HG03521 (cell line): Measurements from ENCODE around the gene LZTS3.
A peak's percentile ranks its signal among the peaks of the same experiment; 100 is the strongest.
"Not testable (repeated sequence)": the region's sequence is repeated elsewhere in the genome, so short reads cannot be mapped to it uniquely, and the experiment has no call there.

Experiments
- ATAC-seq: cut with Tn5 transposase; IDR thresholded peaks from one replicate; pipeline ENCODE4 v1.9.1; 2021; ENCODE audit warnings: mild to moderate bottlenecking, moderate library complexity; ENCODE audit not compliant: unreplicated experiment

The LZTS3 gene

DNA sequence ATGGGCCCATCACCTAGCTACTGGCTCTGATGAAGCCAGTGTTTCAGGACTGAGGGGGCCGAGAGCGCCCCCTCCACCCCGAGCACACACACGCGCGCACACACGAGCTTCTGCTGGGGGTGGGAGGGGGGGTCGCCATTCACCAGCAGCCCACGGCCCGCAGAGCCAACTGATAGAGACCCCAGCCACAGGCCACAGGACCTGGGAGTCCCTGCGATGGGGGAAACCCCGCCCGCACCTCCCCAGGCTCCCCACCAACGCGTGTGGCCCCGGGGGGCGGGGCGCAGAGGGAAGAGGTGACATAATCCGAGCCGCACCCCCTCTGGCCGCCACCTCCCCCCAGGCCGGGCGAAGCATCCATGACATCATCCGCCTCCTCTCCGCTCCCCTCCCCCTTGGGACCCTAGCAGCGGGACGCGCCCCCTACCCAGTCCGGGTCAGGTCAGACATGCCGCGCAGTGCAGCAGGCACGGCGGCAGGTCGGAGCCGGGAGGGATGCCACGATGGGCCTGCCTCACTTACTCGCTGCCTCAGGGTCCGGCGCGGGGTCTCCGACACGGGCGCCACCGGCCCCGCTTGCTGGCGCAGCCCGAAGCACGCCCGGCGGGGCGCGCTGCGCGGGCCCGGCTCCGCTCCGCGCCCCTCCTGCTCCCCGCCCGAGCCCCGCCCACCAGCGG lies at the start of gene LZTS3:
Gene LZTS3 (minus strand): TSS at position 617 of the 677 bp plus-strand sequence. CDS start 6,386 bp downstream, outside the sequence.
- peak; percentile 39 for ATAC-seq

DNA sequence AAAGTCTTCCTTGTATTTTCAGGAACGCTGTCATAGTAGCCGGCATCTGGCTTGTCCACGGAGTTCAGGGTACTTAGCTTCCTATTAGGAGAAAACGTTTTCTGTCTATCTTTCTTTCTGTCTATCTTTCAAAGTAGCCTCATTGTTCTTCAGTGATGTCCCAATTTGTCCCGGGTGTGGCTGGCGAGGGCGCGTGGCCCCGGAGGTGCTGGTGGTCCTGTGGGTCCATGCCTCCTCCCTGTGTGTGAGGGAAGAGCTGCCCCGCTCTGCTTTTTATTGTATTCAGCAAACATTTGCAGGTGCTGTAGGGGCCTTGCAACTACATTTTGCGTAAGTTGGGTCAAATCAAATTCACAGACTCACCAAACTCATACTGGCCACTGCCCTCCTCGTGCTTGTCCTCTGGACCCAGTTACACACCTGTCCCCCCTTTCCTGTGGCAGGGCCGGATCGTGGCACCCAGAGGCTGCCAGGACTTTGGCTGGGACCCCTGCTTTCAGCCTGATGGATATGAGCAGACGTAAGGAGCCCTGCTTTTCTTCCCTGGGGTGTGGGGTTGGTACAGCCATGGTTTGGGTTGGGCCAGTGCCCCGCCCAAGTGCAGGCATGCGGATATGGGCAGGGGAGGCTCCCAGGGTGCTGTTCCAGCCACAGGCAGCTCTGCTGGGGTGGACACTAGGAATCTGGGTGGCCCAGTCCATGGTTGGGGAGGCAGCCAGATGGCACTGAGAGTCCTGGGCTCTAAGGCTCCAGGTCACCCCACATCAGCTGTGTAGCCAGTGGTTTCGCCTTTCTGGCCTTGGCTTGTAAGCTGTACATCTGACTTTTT lies 48.3 kb upstream of the LZTS3 start:
- no peak for ATAC-seq

DNA sequence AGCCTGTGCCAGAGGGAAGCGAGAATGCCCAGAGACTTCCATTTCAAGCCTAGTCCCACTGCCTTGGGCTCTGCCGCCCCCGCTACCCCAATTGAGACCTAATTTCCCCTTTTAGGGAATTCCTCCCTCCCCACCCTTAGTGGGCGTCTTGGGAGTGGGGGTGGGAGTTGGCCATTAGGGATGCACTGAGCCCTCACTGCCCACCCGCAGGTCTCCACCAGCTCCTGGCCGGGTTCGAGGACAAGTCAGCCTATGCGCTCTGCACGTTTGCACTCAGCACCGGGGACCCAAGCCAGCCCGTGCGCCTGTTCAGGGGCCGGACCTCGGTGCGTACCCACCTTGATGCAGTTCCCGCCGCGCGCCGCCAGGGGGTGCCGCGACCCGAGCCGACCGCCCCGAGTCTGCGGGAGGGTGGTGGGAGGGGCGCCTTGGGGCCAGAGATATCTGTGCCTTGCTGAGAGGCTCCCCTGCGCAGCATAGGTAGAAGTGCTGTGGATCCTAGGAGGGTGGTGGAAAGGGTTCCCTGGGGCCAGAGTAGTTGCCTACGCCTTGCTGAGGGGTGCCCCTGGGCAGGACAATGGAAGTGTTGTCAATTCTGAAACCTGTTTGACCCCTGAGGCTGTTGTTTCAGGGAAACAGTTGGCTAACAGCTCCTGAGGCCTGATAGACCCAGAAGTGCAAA lies 45.1 kb upstream of the LZTS3 start:
- peak; percentile 65 for ATAC-seq

DNA sequence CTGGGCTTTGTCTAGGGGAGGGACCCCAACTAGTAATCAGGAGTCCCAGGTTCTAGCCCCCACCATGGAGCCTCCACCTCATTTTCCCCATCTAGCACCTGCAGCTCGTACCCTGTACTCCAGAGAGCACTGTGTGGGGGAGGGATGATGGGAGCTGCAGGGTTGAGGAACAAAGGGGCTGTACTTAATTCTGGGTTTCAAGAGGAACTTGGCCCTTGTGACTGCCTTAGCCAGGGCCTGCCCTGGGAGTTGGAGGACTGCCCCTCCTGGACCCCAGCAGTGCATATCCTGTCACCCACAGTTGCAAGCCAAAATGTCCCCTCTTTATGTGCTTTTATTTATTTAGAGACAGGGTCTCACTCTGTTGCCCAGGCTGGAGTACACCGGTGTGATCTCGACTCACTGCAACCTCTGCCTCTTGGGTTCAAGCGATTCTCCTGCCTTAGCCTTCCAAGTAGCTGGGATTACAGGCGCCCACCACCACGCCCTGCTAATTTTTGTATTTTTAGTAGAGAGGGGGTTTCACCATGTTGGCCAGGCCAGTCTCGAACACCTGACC lies 42.1 kb upstream of the LZTS3 start:
- ATAC-seq: not testable (repeated sequence)

DNA sequence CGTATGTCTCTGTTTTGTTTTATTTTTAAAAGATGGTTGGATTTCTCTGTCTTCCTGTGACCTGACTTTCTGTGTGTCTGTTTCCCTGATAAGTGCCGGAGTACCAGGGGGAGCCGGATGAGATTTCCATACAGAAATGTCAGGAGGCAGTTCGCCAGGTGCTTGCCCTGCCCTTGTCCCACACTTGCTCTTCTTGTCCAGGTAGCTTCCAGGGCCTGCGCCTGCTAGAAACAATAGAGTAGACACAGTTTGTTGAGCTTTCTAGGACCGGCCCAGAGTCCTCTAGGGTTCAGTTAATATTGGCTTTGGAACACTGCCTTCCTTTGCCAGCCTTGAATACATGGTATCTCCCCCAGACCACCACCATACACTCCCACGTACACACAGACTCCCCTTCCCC lies 39.9 kb upstream of the LZTS3 start:
- no peak for ATAC-seq

DNA sequence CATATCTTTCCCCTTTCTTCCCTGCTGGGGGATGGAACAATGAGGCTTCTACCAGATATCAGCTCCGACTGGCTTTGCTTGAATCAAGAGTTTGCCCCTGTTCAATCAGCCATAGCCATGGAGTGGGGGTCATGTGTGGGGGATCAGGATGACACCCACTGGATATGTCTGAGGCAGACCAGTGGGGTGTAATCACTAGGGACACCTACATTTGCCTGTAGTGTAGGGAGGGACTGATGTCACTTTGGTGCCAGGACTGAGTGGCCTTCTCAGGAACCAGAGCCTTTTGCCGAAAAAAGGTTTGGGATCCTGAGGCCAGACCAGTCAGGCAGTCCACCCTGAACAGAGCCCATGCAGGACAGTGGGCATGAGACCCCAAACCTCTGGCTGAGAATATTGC lies 37.0 kb upstream of the LZTS3 start:
- ATAC-seq: no peak

DNA sequence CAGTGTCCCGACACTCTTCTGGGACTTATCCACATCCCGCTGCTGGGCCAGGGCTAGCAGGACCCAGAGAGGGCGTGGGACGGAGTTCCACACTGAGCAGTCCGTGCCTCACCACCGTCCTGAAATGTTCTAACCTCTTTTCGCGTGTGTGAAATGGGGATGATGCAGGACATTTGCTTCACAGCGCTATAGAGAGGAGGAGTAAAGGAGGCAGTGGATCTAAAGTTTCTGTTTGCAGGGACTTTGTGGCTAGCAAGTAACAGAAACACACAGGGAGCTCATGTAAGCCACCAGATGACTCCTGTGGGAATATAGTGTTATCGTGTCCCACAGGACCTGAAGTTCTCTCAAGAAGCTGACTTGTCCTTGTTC lies 36.6 kb upstream of the LZTS3 start:
- ATAC-seq: peak; percentile 17

DNA sequence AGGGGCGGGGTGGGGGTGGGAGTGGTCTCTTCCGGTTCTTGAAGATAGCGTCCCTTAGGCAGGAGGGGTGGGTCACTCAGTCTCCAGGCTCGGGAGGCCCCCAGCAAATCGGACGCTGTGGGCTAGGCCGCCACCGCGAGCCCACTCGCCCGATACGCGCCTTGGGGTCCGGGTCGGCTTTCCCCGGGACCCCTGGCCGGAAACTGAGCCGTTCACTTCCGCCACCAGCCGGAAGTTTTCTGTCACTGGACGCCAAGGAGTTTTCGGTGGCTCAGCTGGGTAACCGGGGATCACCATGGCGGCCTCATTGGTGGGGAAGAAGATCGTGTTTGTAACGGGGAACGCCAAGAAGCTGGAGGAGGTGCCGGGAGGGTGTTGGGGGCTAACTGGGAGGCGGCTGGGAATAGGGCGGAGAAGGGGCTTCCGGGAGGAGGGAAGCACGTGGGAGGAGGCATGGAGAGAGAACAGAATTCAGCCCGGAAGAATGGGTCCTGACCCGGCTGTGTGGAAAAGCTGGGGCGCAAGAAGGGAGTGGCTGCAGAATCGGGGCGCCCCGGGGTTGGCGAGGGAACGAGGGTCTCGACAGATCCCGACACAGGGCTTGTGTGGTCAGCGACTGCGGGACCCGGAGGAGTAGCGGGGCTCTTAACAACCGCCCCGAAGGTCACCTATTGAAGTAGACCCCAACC lies 36.1 kb upstream of the LZTS3 start, which contains the start of gene ITPA:
Gene ITPA (plus strand): TSS at position 242 of the 689 bp plus-strand sequence. CDS start 54 bp downstream, at position 296.
- peak; percentile 39 for ATAC-seq

DNA sequence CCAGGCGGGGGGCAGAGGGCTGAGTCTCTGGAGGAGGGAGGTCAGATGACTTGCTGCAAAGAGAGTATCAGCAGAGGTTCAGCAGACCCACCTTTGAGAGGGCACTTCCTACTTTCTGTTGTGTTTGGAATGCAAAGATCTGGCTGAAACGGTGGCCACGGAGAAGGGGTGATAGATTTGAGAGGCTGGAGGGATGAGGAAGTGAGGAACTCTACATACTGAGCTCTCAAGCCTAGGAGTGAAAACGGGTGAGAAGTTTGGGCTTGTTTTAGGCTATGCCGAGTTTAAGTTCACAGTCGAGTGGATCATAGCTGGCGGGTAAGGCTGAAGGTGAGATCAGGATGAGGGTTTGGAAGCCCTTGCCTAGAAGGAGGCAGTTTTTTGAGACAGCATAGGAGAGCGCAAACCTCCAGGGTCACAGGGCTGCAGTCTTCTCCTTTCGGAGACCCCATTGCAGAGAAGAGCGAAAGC lies 35.5 kb upstream of the LZTS3 start:
- ATAC-seq: peak; percentile 1

DNA sequence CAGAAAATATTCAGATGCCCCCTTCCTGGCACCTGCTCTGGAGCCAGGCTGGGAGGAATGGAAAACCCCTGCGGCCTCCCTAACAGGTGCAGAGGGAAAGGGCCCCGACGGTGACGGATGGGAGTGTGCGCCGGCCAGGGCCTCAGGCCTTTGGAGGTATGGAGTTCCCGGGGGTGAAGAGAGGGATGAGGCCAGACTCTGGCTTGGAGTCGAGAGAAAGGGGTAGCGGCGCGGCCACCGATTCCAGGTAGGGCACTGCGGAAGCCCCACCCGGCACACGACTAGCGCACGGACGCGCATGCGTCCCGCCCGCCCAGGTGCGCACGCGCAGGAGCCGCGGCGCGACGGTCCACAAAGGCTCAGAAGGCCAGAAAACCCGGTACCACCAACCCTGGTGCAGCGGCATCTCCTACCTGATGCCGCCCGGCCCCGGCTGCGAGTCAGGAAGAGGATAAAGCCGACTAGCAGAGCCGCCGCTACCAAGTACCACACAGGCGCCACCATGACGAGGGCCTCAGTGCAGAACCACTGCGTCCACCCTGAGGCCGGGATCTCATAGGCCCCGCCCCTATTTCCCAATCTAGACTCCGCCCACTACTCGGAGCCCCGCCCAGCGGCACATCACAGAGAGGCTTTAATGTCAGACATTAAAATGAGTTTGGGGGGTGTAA lies 30.9 kb upstream of the LZTS3 start, which contains the start of gene DDRGK1:
Gene DDRGK1 (minus strand): TSS at position 559 of the 671 bp plus-strand sequence. CDS start 55 bp downstream, at position 504.
- ATAC-seq: peak; percentile 72

DNA sequence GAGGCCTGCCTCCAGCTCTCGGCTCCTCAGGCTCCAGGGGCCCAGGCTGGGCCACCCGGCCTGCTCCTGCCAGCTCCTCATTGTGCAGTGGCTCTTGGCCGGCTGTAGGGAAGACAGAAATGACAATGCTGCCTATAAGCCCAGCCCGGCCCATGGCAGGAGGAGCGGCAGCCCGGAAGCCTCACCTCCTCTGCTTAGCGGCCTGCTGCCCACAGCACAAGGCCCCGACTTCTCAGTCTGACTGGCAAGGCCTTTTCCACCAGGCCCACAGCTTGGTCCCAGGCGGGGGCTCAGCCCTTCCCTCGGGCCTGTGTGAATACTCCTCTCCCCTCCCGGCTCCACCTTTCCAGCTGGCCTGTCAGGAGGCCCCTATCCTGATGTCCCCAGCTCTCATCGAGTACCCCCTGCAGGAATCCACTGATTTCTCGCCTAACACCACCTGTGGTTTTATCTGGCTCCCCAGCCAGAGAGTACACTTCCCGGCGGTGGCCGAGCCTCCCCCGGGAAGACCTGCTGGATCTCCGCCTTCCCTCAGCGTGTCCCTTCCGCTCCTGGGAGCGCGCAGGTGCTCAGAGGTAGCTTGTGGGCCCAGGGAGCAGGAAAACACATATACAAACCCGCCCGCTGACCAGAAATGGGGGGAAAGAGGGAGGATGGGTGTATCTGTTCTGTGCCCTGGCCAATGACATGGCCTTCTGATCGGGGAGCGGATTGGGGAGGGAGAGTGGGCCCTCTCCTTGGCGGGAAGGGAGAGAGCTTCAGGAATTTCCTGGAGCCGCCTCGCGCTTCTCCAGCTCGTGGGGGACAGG lies 30.2 kb upstream of the LZTS3 start:
- ATAC-seq: peak; percentile 5

DNA sequence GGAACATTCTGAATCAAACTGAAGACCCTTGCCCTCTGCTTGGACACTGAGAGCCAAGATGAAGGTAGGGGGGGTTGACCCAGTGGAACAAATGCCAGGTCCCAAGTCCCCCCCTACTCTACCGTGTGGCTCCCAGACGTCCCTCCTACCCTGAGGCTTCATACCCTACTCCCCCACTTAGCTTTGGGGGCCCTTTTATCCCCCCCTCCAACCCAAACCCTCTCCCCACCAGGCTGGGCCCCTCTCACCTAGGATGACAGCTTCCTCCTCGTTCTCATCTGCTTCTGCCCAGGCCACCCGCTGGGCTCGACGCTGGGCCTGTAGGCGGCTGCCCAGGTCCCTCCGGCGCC lies 29.6 kb upstream of the LZTS3 start:
- no peak for ATAC-seq

DNA sequence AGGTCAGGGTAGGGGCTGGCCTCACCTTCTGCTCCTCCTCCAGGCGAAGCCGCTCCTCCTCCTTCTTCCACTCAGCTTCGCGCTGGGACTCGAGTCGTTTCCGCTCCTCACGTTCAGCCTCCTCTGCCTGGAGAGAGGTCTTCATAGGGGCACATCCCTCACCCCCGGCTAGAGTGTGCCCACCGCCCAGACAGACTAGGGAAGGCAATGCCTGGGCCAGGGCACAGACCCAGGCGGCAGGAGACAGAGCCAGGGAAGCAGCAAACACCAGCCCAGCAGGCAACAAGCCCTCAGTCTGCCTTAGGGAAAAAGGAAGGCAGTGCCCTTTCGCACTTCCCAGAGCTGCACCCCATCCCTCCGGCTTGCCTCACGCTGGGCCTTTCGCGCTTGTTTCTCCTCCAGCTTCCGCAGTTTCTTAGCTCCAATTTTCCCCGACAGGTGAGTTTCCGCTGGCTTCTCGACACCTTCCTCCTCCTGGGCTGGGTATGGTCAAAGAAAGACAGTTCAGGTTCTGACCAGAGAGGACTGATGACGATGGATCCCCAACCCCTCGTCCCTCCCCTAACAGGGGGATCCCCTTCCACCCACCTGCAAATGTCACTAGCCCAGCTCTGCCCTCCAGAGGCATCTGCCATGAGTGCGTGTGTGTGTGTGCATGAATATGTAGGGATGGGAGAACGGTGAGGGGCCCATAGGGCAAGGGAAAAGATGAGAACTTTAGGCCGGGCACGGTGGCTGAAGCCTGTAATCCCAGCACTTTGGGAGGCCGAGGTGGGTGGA lies 26.8 kb upstream of the LZTS3 start:
- no peak for ATAC-seq

DNA sequence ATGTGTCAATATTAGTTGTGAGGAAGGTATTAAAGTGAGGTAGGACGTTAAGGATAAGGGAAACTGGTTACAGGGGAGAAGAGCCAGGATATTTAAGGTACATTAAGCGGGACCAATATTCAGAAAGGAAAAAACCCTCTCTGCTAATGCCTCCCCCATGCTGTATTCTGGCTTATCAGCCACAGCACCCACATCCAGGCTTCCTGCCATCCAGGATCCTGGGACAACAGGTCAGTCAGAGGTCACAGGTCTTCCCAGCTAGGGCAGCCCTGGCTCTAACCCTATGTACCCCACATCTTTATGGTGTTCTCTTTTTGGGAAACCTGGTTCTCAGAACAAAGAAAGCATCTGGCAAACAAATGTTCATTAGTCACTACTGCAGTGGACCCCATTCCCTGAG lies 25.9 kb upstream of the LZTS3 start:
- ATAC-seq: no peak

DNA sequence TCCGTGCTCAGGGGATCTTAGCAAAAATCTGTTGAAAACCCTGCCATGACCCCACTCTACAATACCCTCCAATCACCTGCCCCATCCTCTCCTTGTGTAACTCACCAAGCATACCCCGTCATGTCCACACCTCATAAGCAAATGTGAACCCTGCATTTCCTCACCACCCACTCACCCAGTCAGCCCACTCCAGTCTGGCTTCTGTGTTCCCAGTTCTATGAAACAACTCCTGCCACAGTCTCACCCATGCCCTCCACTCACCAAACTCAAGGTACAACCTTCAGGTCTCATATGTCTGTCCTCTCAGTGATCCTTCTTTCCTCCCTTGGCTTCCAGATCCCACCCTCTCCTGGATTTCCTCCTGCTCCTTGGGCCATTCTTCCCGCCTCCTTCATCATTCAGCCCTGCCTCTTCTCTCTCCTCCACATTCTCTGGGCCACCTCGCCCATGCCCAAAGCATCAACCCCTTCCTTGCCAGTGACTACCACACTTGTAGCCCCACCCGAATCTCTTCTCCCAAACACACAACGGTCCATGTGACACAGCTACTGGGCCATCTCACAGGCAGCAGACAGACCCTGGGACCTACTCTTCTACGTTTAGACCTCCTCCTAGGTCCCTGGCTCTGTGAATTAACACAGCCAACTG lies 22.4 kb upstream of the LZTS3 start:
- no peak for ATAC-seq

DNA sequence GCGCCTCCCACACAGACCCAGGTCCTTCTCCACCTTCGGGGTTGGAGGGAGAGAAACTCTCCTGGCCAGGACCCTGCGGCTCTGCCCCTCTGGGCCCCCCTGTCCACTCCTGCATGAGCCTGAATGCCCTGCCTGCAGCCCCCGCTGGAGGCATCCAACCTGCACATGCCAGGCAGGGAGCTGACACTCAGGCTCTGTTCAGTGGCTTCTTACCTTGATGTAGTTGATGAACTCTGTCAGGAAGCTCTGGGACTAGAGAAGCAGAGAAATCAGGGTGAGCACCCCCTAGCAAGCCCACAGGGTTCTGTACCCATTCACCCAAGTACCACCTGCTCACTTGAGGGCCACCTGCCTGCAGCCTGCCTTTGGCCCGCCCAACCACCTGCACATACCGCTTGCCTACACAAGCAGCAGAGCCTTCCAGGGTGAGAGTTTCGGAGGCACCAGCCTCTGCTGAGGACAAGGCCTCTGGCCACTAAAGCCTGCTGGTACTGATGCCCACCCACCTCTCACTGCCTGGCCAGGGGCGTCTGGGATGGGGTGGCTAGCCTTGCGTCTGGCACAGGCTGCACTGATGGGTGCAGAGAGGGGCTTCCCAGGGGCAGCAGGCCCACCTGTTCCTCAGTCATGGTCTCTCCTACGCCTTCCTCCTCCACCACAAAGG lies 21.4 kb upstream of the LZTS3 start:
- no peak for ATAC-seq
